Hippocampal formation (tissue), 2 donors: Measurements from ENCODE around the gene RET.

ENCODE experiments used
- DNase-seq, 2 donors: peaks; one replicate each; lab custom pipeline; 2025; lab: John Stamatoyannopoulos, UW

RET gene

GRCh38 chr10:43076876-43077420 lies at the start of gene RET:
TSS of gene RET (plus strand) at chr10:43077069. CDS start at chr10:43077259, 190 bp downstream.
- no peak for DNase-seq

DNA sequence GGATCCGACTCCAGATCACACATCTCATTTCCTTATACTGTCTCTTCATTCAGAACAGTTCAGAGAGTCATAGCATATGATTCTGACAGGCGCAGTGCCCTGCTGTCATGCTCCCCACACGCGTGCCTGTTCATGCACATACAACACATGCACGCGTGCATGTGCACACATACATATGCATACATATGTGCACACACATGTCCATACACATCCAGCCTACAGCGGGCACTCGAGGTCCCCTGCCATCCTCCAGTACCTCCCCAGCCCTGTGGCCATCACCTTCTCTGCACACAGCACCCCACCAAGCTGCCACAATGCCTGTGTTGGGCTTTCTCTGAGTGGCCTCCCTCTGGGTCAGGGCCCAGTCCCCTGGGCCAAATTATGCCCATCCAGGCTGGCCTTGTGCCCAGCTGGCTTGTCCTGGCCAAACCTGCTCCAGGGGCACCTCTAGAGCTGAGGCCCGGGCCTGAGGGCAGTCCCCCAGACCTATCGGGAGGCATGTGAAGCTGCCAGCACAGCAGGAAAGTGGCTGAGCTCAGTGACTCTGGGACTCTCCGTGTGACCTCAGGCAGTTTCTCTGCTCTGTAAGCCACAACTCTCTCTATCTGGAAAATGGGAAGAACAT lies 49.4 kb upstream of the RET start:
- DNase-seq = no peak

DNA sequence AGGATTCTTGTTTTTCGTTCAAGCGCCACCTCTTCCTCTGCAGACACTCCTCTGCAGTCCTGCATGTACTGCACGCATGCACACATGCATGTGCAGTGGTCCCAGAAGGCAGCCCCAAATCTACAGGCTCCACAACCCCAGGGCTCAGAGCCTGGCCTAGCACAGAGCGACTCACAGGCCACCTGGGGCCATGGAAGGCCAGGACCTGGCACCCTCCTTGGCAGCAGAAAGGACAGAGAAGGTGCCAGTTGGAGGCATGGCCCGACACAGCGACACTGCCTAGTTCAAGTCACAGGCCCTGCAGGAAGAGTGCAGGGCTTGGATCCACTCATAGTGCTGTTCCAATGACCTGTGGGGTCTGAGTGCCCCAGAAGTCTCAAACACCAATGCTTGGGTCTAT lies 48.7 kb upstream of the RET start:
- no peak for DNase-seq

DNA sequence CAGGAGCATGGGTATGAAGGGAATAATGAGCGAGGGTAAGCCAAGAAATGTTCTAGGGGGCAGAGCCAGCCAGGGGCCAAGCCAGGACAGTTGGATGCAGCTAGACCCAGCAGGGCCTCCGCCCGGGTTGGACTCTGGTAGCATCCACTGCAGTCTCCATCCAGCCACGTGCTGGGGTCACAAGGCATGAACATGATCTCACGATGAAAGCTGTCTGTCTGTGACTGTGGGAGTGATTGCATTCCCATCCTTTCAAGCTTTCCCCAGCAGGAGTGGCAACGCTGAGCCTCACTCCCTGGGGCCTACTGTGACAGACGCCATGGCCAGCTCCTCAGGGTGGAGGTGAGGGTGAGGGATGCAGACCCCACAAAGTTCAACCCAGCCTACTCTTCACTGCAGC lies 47.8 kb upstream of the RET start:
- DNase-seq = no peak

GRCh38 chr10:43032613-43033012 lies 44.3 kb upstream of the RET start:
- DNase-seq = no peak

DNA sequence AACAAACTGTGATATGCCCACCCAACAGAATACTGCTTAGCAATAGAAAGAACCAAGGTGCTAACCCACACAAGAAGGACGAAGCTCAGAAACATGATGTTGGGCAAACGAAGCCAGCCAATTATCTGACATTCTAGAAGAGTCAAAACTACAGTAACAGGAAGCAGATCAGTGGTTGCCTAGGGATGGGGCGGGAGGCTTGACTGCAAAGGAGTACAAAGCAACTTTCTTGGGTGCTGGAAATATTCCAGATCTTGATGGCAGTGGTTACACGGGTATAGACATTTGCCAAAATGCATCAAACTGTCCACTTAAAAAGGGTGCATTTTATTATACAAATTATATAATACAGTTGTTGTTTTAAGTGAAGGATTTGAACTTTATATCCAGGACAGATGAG lies 41.1 kb upstream of the RET start:
- DNase-seq = no peak

- no peak for DNase-seq
These were observed 40.1 kb upstream of the RET start for GRCh38 chr10:43036481-43037428.

DNA sequence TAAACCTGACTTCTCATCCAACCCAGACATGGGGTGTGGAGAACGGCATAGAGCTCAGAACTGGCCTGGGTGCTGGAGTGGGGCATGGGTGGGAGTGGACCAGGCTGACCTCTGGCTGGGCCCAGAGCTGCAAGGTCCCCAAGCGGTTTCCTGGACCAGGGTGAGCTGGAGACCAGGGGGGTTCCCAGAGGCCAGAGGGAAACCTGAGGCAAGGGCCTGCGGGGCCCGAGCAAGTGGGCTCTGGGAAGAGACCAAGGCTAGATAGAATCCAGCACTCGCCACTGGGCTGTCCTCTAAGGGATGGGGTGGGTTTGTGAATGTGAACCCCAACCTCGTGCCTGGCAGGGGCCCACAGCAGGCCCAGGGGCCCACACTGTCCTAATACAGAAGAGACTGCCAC lies 39.4 kb upstream of the RET start:
- DNase-seq = no peak

GRCh38 chr10:43037942-43038782 lies 38.7 kb upstream of the RET start:
- no peak for DNase-seq

DNA sequence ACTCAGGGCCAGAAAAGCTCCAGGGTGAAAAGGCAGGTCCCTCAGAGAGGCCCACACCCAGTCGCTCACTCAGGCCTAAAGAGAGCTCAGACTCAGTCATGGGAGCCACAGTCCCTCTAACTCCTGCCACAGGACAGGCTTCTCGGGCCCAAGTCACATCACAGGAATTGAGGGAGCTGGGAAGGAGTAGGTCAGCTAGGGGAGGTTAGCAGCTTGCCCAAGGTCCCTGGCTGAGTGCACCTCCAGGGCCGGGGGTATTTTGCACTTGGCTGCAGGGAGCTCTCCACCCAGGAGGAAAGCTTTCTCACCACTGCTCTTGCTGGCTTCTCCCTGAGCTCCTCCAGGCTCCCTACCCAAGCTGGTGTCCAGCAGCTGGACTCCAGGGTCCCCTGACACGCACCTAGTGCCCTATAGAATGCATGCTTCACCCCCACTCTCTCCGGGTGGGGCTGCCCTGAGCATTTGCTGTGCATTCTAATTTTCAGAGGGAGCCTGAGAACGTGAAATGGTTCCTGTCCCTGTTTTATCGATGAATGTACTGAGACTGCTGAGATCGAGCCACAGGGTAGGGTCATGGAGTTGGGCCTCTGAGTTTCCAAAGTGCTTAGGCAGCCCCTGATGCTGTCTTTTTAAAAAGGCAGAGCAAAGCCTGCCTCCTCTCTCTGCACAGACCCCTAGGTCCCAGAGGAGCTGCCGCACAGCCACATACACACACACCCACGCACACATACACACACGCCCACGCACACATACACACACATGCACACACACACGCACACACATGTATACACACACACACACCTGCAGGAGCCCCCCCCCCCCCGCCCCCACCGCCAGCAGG lies 37.9 kb upstream of the RET start:
- no peak for DNase-seq

DNA sequence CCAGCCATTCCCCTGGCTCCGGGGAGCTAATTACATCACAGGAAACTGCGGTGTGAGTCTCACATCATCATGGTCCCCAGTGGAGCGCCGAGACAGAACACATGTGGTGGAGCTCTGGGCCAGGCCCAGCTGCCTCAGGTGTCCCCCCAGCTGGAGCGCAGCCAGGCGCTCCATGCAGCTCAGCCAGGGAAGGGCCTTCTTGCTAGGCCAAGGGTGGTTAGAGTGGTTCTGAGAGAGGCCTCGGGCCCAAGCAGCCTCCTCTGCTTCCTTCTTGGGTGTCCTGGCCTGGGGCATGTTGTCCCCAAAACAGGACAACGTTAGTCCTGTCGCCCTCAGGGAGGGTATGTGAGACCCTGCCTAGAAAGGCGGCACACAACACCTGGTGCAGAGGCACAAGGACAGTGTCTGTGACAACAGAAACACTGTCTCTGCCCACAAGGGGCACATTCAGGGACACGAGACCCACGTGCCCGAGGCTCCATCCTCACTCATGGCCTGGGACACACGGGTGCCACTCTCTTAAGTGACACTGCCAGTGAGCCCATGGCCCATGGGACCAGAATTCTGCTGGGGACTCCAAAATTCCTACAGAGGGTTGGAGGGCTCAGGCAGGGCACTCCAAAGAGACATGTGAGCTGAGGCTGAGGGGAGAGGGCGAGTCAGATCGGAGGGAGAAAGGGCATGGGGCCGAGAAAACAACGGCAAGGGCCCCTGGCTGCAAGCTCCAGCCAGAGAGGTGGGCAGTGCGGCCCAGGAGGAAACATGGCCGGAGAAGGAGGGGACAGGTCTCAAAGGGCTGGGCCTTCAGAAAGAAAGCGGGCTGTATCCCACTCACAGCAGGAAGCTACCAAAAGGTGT lies 37.0 kb upstream of the RET start:
- no peak for DNase-seq

DNA sequence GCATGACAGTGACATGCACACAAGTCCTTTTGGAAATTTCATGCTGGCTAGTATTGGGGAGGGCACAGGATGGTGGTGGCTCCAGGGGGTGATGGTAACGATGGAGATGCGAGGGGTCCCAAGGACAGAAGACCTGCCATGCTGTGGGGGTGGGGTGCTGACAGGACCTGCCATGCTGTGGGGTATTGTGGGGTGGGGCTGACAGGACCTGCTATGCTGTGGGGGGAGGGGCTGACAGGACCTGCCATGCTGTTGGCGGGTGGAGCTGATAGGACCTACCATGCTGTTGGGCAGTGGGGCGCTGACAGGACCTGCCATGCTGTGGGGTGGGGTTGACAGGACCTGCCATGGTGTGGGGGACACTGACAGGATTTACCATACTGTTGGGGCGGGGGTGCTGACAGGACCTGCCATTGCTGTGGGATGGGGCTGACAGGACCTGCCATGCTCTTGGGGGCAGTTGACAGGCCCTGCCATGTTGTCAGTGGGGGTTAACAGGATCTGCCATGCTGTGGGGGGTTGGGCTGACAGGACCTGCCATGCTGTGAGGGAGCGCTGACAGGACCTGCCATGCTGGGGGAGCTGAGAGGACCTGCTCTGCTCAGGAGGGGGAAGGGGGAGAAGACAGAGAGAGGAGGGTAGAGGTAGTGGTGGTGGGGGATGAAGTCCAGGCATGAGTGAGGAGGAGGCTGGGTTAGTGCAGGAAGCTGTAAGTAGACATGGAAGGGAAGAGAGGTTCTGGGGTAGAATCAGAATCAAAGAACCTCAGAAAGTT lies 36.2 kb upstream of the RET start:
- no peak for DNase-seq

GRCh38 chr10:43041422-43042342 lies 35.2 kb upstream of the RET start:
- DNase-seq = no peak

- no peak for DNase-seq
These were observed 34.1 kb upstream of the RET start for GRCh38 chr10:43042503-43043341.

DNA sequence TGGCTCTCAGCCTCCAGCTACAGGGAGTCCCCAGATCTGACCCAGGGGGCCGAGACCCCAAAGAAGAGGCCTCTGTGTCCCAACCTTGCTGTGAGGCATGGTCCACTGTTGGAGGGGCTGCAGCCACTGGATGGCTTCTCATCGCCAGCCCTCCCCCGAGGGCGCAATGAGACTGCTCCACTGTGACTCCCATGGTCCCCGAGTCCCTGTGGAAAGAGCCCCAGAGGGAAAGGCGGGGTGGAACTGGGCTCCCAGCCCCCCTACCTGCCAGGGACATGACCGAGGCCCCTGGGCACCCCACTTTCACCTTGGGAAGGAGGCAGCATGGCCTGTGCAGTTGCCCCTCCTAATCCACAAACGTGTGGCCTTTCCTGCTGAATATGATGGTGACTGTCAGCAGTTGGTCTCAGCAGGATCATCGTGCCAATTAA lies 33.5 kb upstream of the RET start:
- DNase-seq = no peak

DNA sequence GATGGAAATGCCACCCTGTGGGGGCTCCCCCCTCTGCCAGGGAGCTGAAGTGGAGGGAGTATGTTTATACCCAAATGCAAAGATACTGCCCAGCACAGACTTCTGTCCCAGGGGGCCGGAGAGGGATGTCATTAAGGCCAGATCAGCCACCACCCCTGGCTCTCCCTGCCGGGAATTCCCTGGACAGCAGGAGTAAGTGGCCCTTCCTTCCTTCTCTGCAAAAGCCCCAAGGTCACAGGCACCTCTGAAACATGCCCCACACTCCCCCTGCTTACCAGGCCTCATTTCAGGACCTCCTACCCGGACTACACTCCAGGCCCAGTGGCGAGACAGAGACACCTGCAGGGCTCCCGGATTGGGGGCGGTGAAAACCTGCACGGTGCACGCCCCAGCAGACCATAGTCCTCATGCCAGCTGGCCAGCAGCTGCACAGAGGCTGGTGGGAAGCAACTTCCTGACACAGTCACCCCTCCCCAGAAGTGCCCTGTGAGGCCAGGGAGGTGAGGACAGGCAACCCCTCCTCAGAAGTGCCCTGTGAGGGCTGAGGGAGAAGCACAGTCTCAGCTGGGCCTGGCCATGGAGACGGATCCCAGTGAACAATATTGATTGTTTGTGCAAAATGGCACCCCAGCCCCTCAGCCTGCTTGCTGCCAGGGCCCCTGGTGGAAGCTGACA lies 33.0 kb upstream of the RET start:
- DNase-seq = no peak

DNA sequence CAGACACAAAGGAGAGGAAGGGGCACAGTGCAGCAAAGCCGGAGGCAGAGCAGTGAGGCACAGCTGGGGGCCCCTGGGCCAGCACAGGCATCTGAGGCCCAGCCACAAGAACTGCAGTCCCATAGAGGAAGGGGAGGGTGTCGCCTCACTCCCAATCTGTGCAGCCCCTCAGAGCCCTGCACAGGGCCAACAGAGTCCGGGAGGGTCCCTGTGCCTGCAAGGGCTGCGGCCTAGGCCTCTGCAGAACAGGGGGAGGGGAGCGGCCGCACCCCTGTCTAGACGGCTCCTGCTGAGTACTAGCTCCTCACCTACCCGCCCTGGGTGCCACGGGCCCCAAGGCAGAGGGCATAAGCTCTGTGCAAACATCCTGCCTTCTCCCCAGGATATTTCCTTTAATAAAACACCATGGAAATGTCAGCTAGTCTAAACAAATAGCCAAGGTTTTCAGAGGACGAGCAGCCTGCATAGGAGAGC lies 32.4 kb upstream of the RET start:
- DNase-seq = no peak
